ENCODE measurements around the gene ACACA.

- TF ChIP-seq CTCF (IDR thresholded peaks at IDR 0.05; ENCODE audit: low read length) = no peak
- no peak for TF ChIP-seq EZH2 (optimal IDR thresholded peaks at IDR 0.05; ENCODE audit: low read depth, low read length)
- TF ChIP-seq EZH2phosphoT487 (IDR thresholded peaks at IDR 0.05; ENCODE audit: low read length) = no peak
These were observed 166.3 kb downstream of the ACACA start for GRCh38 chr17:37240381-37240780.

Measured in MM.1S (cell line).